GM23248 (cell line): ENCODE measurements around the gene DPM1. TPM values are rescaled to one million over a fixed set of nuclear protein-coding genes. Genes with fewer than 3 reads are reported as not detected.
A peak's percentile ranks its signal among the peaks of the same experiment; 100 is the strongest.

Experiments used
- DNase-seq: peaks from one replicate; pipeline ENCODE4 v3.0.0-alpha.2; 2015
- H2AFZ ChIP-seq: fragments of 200-600 bp; sonication (generic); 2 replicates; pipeline ENCODE4 v1.6.1; 2016; ENCODE audit warnings: antibody characterized with exemption
- H3F3A ChIP-seq: fragments of 200-600 bp; sonication (generic); 2 replicates; pipeline ENCODE4 v1.6.1; 2016; ENCODE audit warnings: mild to moderate bottlenecking, antibody characterized with exemption, mixed run types; ENCODE audit not compliant: insufficient read depth
- H3K27ac ChIP-seq: fragments of 200-600 bp; sonication (generic); 2 replicates; pipeline ENCODE4 v1.5.1; 2016; ENCODE audit warnings: mild to moderate bottlenecking
- H3K27me3 ChIP-seq: fragments of 200-600 bp; sonication (generic); replicated peaks from 2 replicates; pipeline ENCODE4 v1.6.1; 2016; ENCODE audit warnings: mild to moderate bottlenecking; ENCODE audit not compliant: insufficient read depth
- H3K36me3 ChIP-seq: fragments of 200-600 bp; sonication (generic); 2 replicates; pipeline ENCODE4 v1.6.1; 2016; ENCODE audit warnings: low read depth, mild to moderate bottlenecking
- H3K4me1 ChIP-seq: fragments of 200-600 bp; sonication (generic); 2 replicates; pipeline ENCODE4 v1.6.1; 2016; ENCODE audit warnings: mild to moderate bottlenecking; ENCODE audit not compliant: insufficient read depth
- H3K4me2 ChIP-seq: fragments of 200-600 bp; sonication (generic); one replicate; pipeline ENCODE4 v1.6.1; 2016; ENCODE audit warnings: mild to moderate bottlenecking; ENCODE audit not compliant: unreplicated experiment
- H3K4me3 ChIP-seq: fragments of 200-600 bp; sonication (generic); 2 replicates; pipeline ENCODE4 v1.5.1; 2016; ENCODE audit warnings: mild to moderate bottlenecking
- H3K79me2 ChIP-seq: fragments of 200-600 bp; sonication (generic); 2 replicates; pipeline ENCODE4 v1.6.1; 2016; ENCODE audit warnings: mild to moderate bottlenecking; ENCODE audit not compliant: insufficient read depth
- H3K9ac ChIP-seq: fragments of 200-600 bp; sonication (generic); 2 replicates; pipeline ENCODE4 v1.6.1; 2016; ENCODE audit warnings: mild to moderate bottlenecking
- H3K9me2 ChIP-seq: fragments of 200-600 bp; sonication (generic); 2 replicates; pipeline ENCODE4 v1.6.1; 2016; ENCODE audit warnings: mixed run types, mild to moderate bottlenecking, moderate library complexity; ENCODE audit not compliant: insufficient read depth
- H3K9me3 ChIP-seq: fragments of 200-600 bp; sonication (generic); one replicate; pipeline ENCODE4 v1.6.1; 2017; ENCODE audit warnings: low read depth
- H4K20me1 ChIP-seq: fragments of 200-600 bp; sonication (generic); 2 replicates; pipeline ENCODE4 v1.6.0; 2016; ENCODE audit not compliant: insufficient read depth
- EZH2 ChIP-seq: fragments of 200-600 bp; sonication (generic); IDR thresholded peaks from 2 replicates; pipeline ENCODE4 v1.6.1; 2018; ENCODE audit warnings: antibody characterized with exemption, mild to moderate bottlenecking; ENCODE audit not compliant: insufficient read depth, poor library complexity, severe bottlenecking
- EZH2phosphoT487 ChIP-seq: fragments of 200-600 bp; sonication (generic); IDR thresholded peaks from 2 replicates; pipeline ENCODE4 v1.6.1; 2018; ENCODE audit warnings: antibody characterized with exemption, moderate library complexity, mild to moderate bottlenecking, low read depth; ENCODE audit not compliant: insufficient read depth
- WGBS, 2 experiments: methylation state at CpG; one replicate each; pipeline ENCODE4 v1.1.6; 2015 to 2017; ENCODE audit warnings: low lambda C conversion rate in 2 of 2, low coverage in 1 of 2; ENCODE audit errors: missing lambda C conversion rate in 2 of 2; 5-methylcytosine and 5-hydroxymethylcytosine counted together
- in situ Hi-C: fragments of 300-500 bp; cut with MboI; formaldehyde crosslinking; loops from 2 replicates; pipeline ENCODE4 v1.15.0; 2020
- polyA plus RNA-seq: library from polyadenylated mRNA; unstranded; fragments of >200 nt; fragmentation: Nextera tagmentation; extraction: Ambion mirVana; gene quantifications from 2 replicates; pipeline ENCODE4 v1.2.1, GENCODE V29; 2016
- total RNA-seq: library from RNA; depleted of rRNA; stranded (reverse); fragments of >200 nt; shearing (Covaris generic); gene quantifications from 2 replicates; pipeline ENCODE4 v1.2.3, GENCODE V29; 2014

DPM1 gene
- total and polyA plus RNA-seq, 2 experiments from 2014 or later: 93.1 to 127 TPM

- no peak overlapping the region for H3K9ac ChIP-seq
- peaks cover 5% of the 10 kb centered on the region; the same call in 1 of the 2 replicates for H4K20me1 ChIP-seq
- WGBS, 2 experiments: 44 to 50% methylated on average over 1 of the region's 1 CpG
- peak overlapping the region; percentile 29 for H3K27ac ChIP-seq
- no peak overlapping the region for H3K4me2 ChIP-seq
- peaks cover 23% of the 10 kb centered on the region for H3K4me1 ChIP-seq
- in situ Hi-C loops: loop anchor here (10.0 kb wide), 1 partner anchor 139 kb away; the partner anchor contains the start of gene BCAS4
- no peak for DNase-seq
- H3K4me3 ChIP-seq: no peak overlapping the region
- peaks cover 54% of the 10 kb centered on the region for H3F3A ChIP-seq
- H3K9me3 ChIP-seq: no peaks in the 10 kb centered on the region
- H3K27me3 ChIP-seq: no peaks in the 10 kb centered on the region
- TF ChIP-seq EZH2 (no peak), EZH2phosphoT487 (no peak)
- H3K36me3 ChIP-seq: peaks cover 33% of the 10 kb centered on the region
- H2AFZ ChIP-seq: no peak overlapping the region
- H3K9me2 ChIP-seq: no peaks in the 10 kb centered on the region
- H3K79me2 ChIP-seq: peaks cover 37% of the 10 kb centered on the region
These were observed 24.7 kb downstream of the DPM1 start for GRCh38 chr20:50933589-50933988.

GRCh38 chr20:50932691-50933280 lies 25.5 kb downstream of the DPM1 start:
- peaks cover 54% of the 10 kb centered on the region for H3F3A ChIP-seq
- H2AFZ ChIP-seq: no peak overlapping the region
- H3K9me2 ChIP-seq: no peaks in the 10 kb centered on the region
- peaks cover 31% of the 10 kb centered on the region for H3K4me1 ChIP-seq
- TF ChIP-seq EZH2: no peak
- no peak for TF ChIP-seq EZH2phosphoT487
- H4K20me1 ChIP-seq: peaks cover 7% of the 10 kb centered on the region; the same call in 1 of the 2 replicates
- H3K27me3 ChIP-seq: no peaks in the 10 kb centered on the region
- DNase-seq: no peak
- H3K4me3 ChIP-seq: no peak overlapping the region
- H3K27ac ChIP-seq: peak overlapping the region; percentile 29
- H3K9ac ChIP-seq: no peak overlapping the region
- peaks cover 43% of the 10 kb centered on the region for H3K79me2 ChIP-seq
- no peaks in the 10 kb centered on the region for H3K9me3 ChIP-seq
- H3K4me2 ChIP-seq: no peak overlapping the region
- 3 to 4% methylated on average over 1 of the region's 1 CpG for WGBS, 2 experiments
- peaks cover 41% of the 10 kb centered on the region for H3K36me3 ChIP-seq
- in situ Hi-C loops: loop anchor here (10.0 kb wide), 1 partner anchor 138 kb away; the partner anchor contains the start of gene BCAS4

- Histone ChIP-seq H3K9me3 (no peaks in the 10 kb centered on the region), H3F3A (peaks cover 54% of the 10 kb centered on the region), H3K79me2 (peaks cover 50% of the 10 kb centered on the region), H4K20me1 (peaks cover 7% of the 10 kb centered on the region; the same call in 1 of the 2 replicates), H3K9ac (peak overlapping the region; percentile 82), H3K27ac (peak overlapping the region; percentile 86), H3K27me3 (no peaks in the 10 kb centered on the region), H3K4me2 (peak overlapping the region; percentile 78), H3K9me2 (no peaks in the 10 kb centered on the region), H3K4me1 (peaks cover 38% of the 10 kb centered on the region), H3K4me3 (peak overlapping the region; percentile 69), H3K36me3 (peaks cover 42% of the 10 kb centered on the region), H2AFZ (peak overlapping the region; percentile 63)
- in situ Hi-C loops: loop anchor here (10.0 kb wide), 1 partner anchor 137 kb away; the partner anchor contains the start of gene BCAS4
- no peak for DNase-seq
- TF ChIP-seq EZH2: no peak
- no peak for TF ChIP-seq EZH2phosphoT487
- WGBS, 2 experiments: 45 to 49% methylated on average over 4 to 6 of the region's 6 CpGs
These were observed 26.3 kb downstream of the DPM1 start for GRCh38 chr20:50932016-50932485.

- in situ Hi-C loops: loop anchor here (10.0 kb wide), 1 partner anchor 137 kb away; the partner anchor contains the start of gene BCAS4
- Histone ChIP-seq H3K79me2 (peaks cover 52% of the 10 kb centered on the region), H3K36me3 (peaks cover 38% of the 10 kb centered on the region), H3K4me1 (peaks cover 43% of the 10 kb centered on the region), H3K9me2 (no peaks in the 10 kb centered on the region), H3K27me3 (no peaks in the 10 kb centered on the region), H3K4me3 (peak within 1 kb of the TSS; percentile 82), H4K20me1 (peaks cover 7% of the 10 kb centered on the region; the same call in 1 of the 2 replicates), H2AFZ (peak within 1 kb of the TSS; percentile 63), H3K9ac (peak within 1 kb of the TSS; percentile 85), H3F3A (peaks cover 50% of the 10 kb centered on the region), H3K4me2 (peak within 1 kb of the TSS; percentile 78), H3K9me3 (no peaks in the 10 kb centered on the region), H3K27ac (peak within 1 kb of the TSS; percentile 86)
- TF ChIP-seq EZH2: no peak
- TF ChIP-seq EZH2phosphoT487: no peak
- WGBS, 2 experiments: 1 to 5% methylated on average over 19 to 36 of the region's 58 CpGs
- DNase-seq: peak; percentile 95
These were observed 26.9 kb downstream of the DPM1 start, which contains the start of gene ADNP for GRCh38 chr20:50931306-50932015. TSS of gene ADNP (minus strand) at chr20:50931437. CDS start at chr20:50903996, 27,441 bp downstream.
